Measurements from ENCODE around the gene ADCYAP1R1.

GRCh38 chr7:31065021-31065593 lies 13.0 kb downstream of the ADCYAP1R1 start:
- TF ChIP-seq, protein P1, sequence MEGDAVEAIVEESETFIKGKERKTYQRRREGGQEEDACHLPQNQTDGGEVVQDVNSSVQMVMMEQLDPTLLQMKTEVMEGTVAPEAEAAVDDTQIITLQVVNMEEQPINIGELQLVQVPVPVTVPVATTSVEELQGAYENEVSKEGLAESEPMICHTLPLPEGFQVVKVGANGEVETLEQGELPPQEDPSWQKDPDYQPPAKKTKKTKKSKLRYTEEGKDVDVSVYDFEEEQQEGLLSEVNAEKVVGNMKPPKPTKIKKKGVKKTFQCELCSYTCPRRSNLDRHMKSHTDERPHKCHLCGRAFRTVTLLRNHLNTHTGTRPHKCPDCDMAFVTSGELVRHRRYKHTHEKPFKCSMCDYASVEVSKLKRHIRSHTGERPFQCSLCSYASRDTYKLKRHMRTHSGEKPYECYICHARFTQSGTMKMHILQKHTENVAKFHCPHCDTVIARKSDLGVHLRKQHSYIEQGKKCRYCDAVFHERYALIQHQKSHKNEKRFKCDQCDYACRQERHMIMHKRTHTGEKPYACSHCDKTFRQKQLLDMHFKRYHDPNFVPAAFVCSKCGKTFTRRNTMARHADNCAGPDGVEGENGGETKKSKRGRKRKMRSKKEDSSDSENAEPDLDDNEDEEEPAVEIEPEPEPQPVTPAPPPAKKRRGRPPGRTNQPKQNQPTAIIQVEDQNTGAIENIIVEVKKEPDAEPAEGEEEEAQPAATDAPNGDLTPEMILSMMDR (conservative IDR thresholded peaks at IDR 0.05; ENCODE audit: low read length), result no peak
- no peak for TF ChIP-seq EZH2phosphoT487 (IDR thresholded peaks at IDR 0.05; ENCODE audit: borderline replicate concordance, low read depth, low read length)

Measured in OCI-LY7 (cell line).